Activated T-cell treated with anti-CD3 and anti-CD28 coated beads, Interleukin-2, amount 50 U/mL, for 72 hours (primary cell): ENCODE results near the gene LDAH. TPM values are rescaled to one million over a fixed set of nuclear protein-coding genes. Genes with fewer than 3 reads are reported as not detected.

ENCODE experiments used
- ATAC-seq, 2 donors: fragments of 150-1000 bp; cut with Tn5 transposase; replicated peaks in 1 of 2; 2 replicates each; pipeline ENCODE4 v1.10.0; 2021; ENCODE audit warnings: moderate library complexity in 2 of 2, mild to moderate bottlenecking in 1 of 2
- DNase-seq, 2 donors: peaks; one replicate each; pipeline ENCODE4 v3.0.0; 2021 to 2022; ENCODE audit warnings: mixed read lengths in 1 of 2
- H3K27ac Mint-ChIP-seq: one replicate; pipeline ENCODE4 v1.8.0; 2022; ENCODE audit warnings: mild to moderate bottlenecking, moderate library complexity, mixed read lengths
- H3K27me3 Mint-ChIP-seq: one replicate; pipeline ENCODE4 v1.8.0; 2022; ENCODE audit warnings: low read depth, mixed read lengths
- H3K36me3 Mint-ChIP-seq, 2 donors: one replicate each; pipeline ENCODE4 v1.8.0; 2022; ENCODE audit warnings: mixed read lengths in 2 of 2, mild to moderate bottlenecking in 1 of 2; ENCODE audit not compliant: insufficient read depth in 2 of 2
- H3K4me1 Mint-ChIP-seq: one replicate; pipeline ENCODE4 v1.8.0; 2022; ENCODE audit warnings: low read depth, mixed read lengths
- H3K4me3 Mint-ChIP-seq, 2 donors: one replicate each; pipeline ENCODE4 v1.8.0; 2022; ENCODE audit warnings: mild to moderate bottlenecking in 2 of 2, mixed read lengths in 2 of 2, moderate library complexity in 2 of 2
- H3K9me3 Mint-ChIP-seq, 2 donors: one replicate each; pipeline ENCODE4 v1.8.0; 2022; ENCODE audit warnings: mixed read lengths in 2 of 2
- total RNA-seq, 2 donors: library from RNA; stranded (reverse); gene quantifications; one replicate each; pipeline ENCODE4 v1.2.3, GENCODE V29; 2022

Gene LDAH
- total RNA-seq, 2 donors from 2014 or later: 26.7 to 30.1 TPM

- DNase-seq (no peak), ATAC-seq (no peak)
- Mint-ChIP-seq H3K36me3 (no peaks in the 10 kb centered on the region), H3K27me3 (peaks cover 83% of the 10 kb centered on the region), H3K4me1 (no peaks in the 10 kb centered on the region), H3K9me3 (no peaks in the 10 kb centered on the region), H3K4me3 (peak overlapping the region; percentile 35 to 43), H3K27ac (no peak overlapping the region)
These were observed 158.3 kb downstream of the LDAH start for GRCh38 chr2:20664431-20665242.

- DNase-seq (no peak), ATAC-seq (no peak)
- Mint-ChIP-seq H3K4me1 (no peaks in the 10 kb centered on the region), H3K27ac (no peak overlapping the region), H3K4me3 (no peak overlapping the region), H3K9me3 (no peaks in the 10 kb centered on the region), H3K27me3 (peaks cover 83% of the 10 kb centered on the region), H3K36me3 (no peaks in the 10 kb centered on the region)
These were observed 158.9 kb downstream of the LDAH start for GRCh38 chr2:20664071-20664390.

- H3K4me3 Mint-ChIP-seq: no peak overlapping the region
- no peaks in the 10 kb centered on the region for H3K4me1 Mint-ChIP-seq
- H3K27me3 Mint-ChIP-seq: peaks cover 84% of the 10 kb centered on the region
- ATAC-seq: no peak
- no peaks in the 10 kb centered on the region for H3K9me3 Mint-ChIP-seq
- no peaks in the 10 kb centered on the region for H3K36me3 Mint-ChIP-seq
- H3K27ac Mint-ChIP-seq: no peak overlapping the region
- DNase-seq: no peak
These were observed 159.5 kb downstream of the LDAH start for GRCh38 chr2:20663196-20664070.

GRCh38 chr2:20662308-20662937 is 160.5 kb downstream of the LDAH start:
- Mint-ChIP-seq H3K27me3 (peaks cover 76% of the 10 kb centered on the region), H3K9me3 (no peaks in the 10 kb centered on the region), H3K4me3 (no peak overlapping the region), H3K4me1 (no peaks in the 10 kb centered on the region), H3K36me3 (no peaks in the 10 kb centered on the region), H3K27ac (no peak overlapping the region)
- no peak for DNase-seq
- ATAC-seq: no peak

DNA sequence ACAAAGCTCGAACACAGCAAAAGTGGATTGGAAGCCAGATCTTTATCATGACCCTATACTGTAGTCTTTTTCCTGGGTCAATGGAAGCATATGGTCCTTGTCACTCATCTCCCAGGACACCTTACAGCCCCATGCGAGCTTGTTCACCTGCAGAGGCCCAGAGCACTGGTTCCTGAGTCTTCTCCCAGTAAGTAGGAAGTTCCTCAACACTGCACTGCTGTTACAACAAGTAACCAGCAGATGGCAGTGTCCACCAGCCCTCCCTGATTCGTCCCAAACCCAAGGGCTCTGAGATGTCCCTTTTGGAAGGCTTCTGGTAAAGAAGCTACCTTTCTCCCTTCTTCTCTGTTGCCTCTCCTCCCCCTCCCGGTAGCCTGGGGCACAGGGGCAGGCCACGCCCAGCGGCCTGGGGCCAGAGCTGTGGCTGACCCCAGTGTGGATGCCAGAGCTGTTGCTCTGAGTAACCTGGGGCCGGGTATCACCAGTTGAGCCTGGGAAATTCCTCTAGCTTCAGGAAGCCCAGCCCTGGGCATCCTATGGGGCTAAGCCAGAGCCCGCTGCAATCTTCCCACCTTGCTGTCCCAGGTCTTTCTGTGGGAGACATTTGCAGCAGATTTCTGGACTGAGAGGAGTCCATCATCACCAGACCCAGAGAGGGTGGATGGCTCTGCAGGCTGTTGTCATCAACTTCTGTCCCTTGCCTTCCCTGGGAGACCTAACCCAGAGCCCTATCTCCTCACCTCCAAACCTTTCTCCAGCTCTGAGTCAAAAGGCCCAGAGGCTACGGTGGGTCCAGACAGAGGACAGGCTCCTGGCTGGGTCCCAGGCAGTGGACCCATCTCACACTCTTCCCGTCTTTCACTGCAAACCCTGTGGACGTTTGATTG is 161.2 kb downstream of the LDAH start:
- peak; percentile 55 to 59 for ATAC-seq
- no peaks in the 10 kb centered on the region for H3K36me3 Mint-ChIP-seq
- H3K4me3 Mint-ChIP-seq: no peak overlapping the region
- peaks cover 76% of the 10 kb centered on the region for H3K27me3 Mint-ChIP-seq
- DNase-seq: peak; percentile 59 to 70
- no peaks in the 10 kb centered on the region for H3K4me1 Mint-ChIP-seq
- H3K9me3 Mint-ChIP-seq: no peaks in the 10 kb centered on the region
- no peak overlapping the region for H3K27ac Mint-ChIP-seq

GRCh38 chr2:20660506-20661420 is 162.1 kb downstream of the LDAH start:
- H3K9me3 Mint-ChIP-seq: no peaks in the 10 kb centered on the region
- DNase-seq (no peak), ATAC-seq (no peak)
- H3K27me3 Mint-ChIP-seq: peaks cover 68% of the 10 kb centered on the region
- no peak overlapping the region for H3K27ac Mint-ChIP-seq
- no peak overlapping the region for H3K4me3 Mint-ChIP-seq
- H3K4me1 Mint-ChIP-seq: no peaks in the 10 kb centered on the region
- no peaks in the 10 kb centered on the region for H3K36me3 Mint-ChIP-seq

GRCh38 chr2:20657522-20658235 is 165.2 kb downstream of the LDAH start:
- H3K36me3 Mint-ChIP-seq: no peaks in the 10 kb centered on the region
- no peaks in the 10 kb centered on the region for H3K9me3 Mint-ChIP-seq
- H3K4me1 Mint-ChIP-seq: no peaks in the 10 kb centered on the region
- ATAC-seq (peak in 1 of 2 donors; percentile 51), DNase-seq (no peak)
- H3K27me3 Mint-ChIP-seq: peaks cover 38% of the 10 kb centered on the region
- H3K27ac Mint-ChIP-seq: no peak overlapping the region
- H3K4me3 Mint-ChIP-seq: no peak overlapping the region

GRCh38 chr2:20656561-20656960 is 166.3 kb downstream of the LDAH start:
- Mint-ChIP-seq H3K4me3 (no peak overlapping the region), H3K27ac (no peak overlapping the region), H3K36me3 (no peaks in the 10 kb centered on the region), H3K9me3 (no peaks in the 10 kb centered on the region), H3K27me3 (peaks cover 28% of the 10 kb centered on the region), H3K4me1 (peaks cover 2% of the 10 kb centered on the region)
- ATAC-seq: no peak
- no peak for DNase-seq

DNA sequence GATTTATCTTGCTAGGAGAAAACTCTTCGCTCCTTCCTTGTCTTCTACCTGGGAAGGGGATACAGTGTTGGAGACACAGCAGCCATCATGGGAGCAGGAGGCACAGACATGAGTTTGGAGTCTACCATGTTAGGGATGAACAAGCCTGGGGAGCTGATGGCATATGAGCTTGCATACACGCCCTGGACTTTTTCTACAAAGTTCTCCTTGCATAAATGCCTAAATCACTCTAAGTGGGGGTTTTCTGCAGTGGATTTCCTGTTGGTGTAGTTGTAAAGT is 168.4 kb downstream of the LDAH start:
- H3K36me3 Mint-ChIP-seq: no peaks in the 10 kb centered on the region
- H3K27ac Mint-ChIP-seq: no peak overlapping the region
- no peak overlapping the region for H3K4me3 Mint-ChIP-seq
- H3K27me3 Mint-ChIP-seq: peaks cover 8% of the 10 kb centered on the region
- peaks cover 17% of the 10 kb centered on the region for H3K4me1 Mint-ChIP-seq
- ATAC-seq (no peak), DNase-seq (no peak)
- H3K9me3 Mint-ChIP-seq: no peaks in the 10 kb centered on the region

GRCh38 chr2:20653695-20654534 is 169.0 kb downstream of the LDAH start:
- DNase-seq: no peak
- no peak overlapping the region for H3K4me3 Mint-ChIP-seq
- no peaks in the 10 kb centered on the region for H3K9me3 Mint-ChIP-seq
- peaks cover 20% of the 10 kb centered on the region for H3K4me1 Mint-ChIP-seq
- H3K36me3 Mint-ChIP-seq: no peaks in the 10 kb centered on the region
- H3K27me3 Mint-ChIP-seq: peaks cover 3% of the 10 kb centered on the region
- H3K27ac Mint-ChIP-seq: no peak overlapping the region
- no peak for ATAC-seq
